Breast epithelium (tissue), 3 donors: Measurements from ENCODE around the gene DENND4B.

ENCODE experiments used
- POLR2A ChIP-seq: fragments of 450-650 bp; IDR thresholded peaks from one replicate; pipeline ENCODE4 v1.6.1; 2016; ENCODE audit warnings: antibody characterized with exemption, mild to moderate bottlenecking, moderate library complexity
- TF ChIP-seq, protein P1 (sequence below), 3 donors: fragments of 450-650 bp; IDR thresholded peaks; one replicate each; pipeline ENCODE4 v1.5.1; 2016 to 2017; ENCODE audit warnings: antibody characterized with exemption in 3 of 3, mild to moderate bottlenecking in 3 of 3, moderate library complexity in 3 of 3

DNA sequence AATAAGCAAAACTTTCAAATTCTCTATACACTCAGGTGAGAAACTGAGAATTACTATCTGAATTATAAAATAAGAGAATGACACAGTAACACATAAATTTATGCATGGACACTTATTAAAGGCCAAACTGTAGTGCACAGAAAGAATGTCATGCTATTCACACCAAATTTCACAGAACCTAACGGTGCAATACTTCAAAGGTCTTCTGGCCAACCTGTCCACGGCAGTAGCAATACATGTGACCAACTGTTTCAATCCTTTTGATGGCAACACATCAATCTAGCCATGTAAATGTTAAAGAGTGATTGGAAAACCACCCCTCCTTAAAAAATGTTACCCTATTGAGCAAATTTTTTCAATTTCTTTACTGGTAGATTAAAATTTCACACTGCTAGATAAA lies 34.2 kb downstream of the DENND4B start:
- TF ChIP-seq, protein P1, sequence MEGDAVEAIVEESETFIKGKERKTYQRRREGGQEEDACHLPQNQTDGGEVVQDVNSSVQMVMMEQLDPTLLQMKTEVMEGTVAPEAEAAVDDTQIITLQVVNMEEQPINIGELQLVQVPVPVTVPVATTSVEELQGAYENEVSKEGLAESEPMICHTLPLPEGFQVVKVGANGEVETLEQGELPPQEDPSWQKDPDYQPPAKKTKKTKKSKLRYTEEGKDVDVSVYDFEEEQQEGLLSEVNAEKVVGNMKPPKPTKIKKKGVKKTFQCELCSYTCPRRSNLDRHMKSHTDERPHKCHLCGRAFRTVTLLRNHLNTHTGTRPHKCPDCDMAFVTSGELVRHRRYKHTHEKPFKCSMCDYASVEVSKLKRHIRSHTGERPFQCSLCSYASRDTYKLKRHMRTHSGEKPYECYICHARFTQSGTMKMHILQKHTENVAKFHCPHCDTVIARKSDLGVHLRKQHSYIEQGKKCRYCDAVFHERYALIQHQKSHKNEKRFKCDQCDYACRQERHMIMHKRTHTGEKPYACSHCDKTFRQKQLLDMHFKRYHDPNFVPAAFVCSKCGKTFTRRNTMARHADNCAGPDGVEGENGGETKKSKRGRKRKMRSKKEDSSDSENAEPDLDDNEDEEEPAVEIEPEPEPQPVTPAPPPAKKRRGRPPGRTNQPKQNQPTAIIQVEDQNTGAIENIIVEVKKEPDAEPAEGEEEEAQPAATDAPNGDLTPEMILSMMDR (IDR thresholded peaks at IDR 0.05) = no peak
- TF ChIP-seq POLR2A = no peak
